Upper lobe of left lung (tissue), 6 donors: ENCODE results near the gene OSBPL10. TPM values are rescaled to one million over a fixed set of nuclear protein-coding genes. Genes with fewer than 3 reads are reported as not detected.

Source experiments
- ATAC-seq, 2 donors: fragments of 200-7000 bp; cut with Tn5 transposase; one replicate each; pipeline ENCODE4 v1.9.1; 2022; ENCODE audit warnings: mild to moderate bottlenecking in 2 of 2, moderate library complexity in 2 of 2; ENCODE audit not compliant: low FRiP score in 2 of 2
- DNase-seq, 2 donors: peaks; one replicate each; pipeline ENCODE4 v3.0.0-alpha.2; 2019 to 2020
- H3K27ac ChIP-seq, 4 donors: fragments of 200-600 bp; sonication (generic); one replicate each; pipeline ENCODE4 v1.5.1; 2016 to 2019
- H3K27me3 ChIP-seq, 4 donors: fragments of 200-600 bp; sonication (generic); one replicate each; pipeline ENCODE4 v1.5.1; 2017 to 2019
- H3K36me3 ChIP-seq, 4 donors: fragments of 200-600 bp; sonication (generic); one replicate each; pipeline ENCODE4 v1.5.1; 2016 to 2019
- H3K4me1 ChIP-seq, 4 donors: fragments of 200-600 bp; sonication (generic); one replicate each; pipeline ENCODE4 v1.5.1; 2018 to 2019
- H3K4me3 ChIP-seq, 4 donors: fragments of 200-600 bp; sonication (generic); one replicate each; pipeline ENCODE4 v1.5.1; 2017 to 2019; ENCODE audit warnings: mild to moderate bottlenecking in 2 of 4, moderate library complexity in 1 of 4
- H3K9me3 ChIP-seq, 4 donors: fragments of 200-600 bp; sonication (generic); one replicate each; pipeline ENCODE4 v1.5.1; 2018 to 2019
- CTCF ChIP-seq, 6 experiments: fragments of 450-650 bp in 4 of 6; fragments of 200-600 bp in 2 of 6; sonication (generic) in 2 of 6; IDR thresholded peaks; one replicate each; pipeline ENCODE4 v1.5.1; 2016 to 2019; ENCODE audit warnings: antibody characterized with exemption in 6 of 6
- EP300 ChIP-seq, 4 donors: sonication (generic); formaldehyde crosslinking; IDR thresholded peaks; one replicate each; pipeline ENCODE4 v1.5.1; 2017; ENCODE audit warnings: antibody characterized with exemption in 4 of 4, control low read depth in 2 of 4
- POLR2A ChIP-seq, 4 donors: fragments of 450-650 bp; IDR thresholded peaks; one replicate each; pipeline ENCODE4 v1.5.1; 2016 to 2017; ENCODE audit warnings: antibody characterized with exemption in 4 of 4, mild to moderate bottlenecking in 2 of 4
- POLR2AphosphoS5 ChIP-seq, 2 donors: sonication (generic); formaldehyde crosslinking; IDR thresholded peaks; one replicate each; pipeline ENCODE4 v1.5.1; 2017; ENCODE audit warnings: antibody characterized with exemption in 2 of 2
- WGBS, 2 donors: methylation state at CpG; one replicate each; pipeline ENCODE4 v1.1.5; 2017 to 2018; 5-methylcytosine and 5-hydroxymethylcytosine counted together
- total RNA-seq, 6 donors: library from RNA; depleted of rRNA in 4 of 6; stranded (reverse); fragments of >200 nt in 4 of 6; gene quantifications; one replicate each; pipeline versions ENCODE4 v1.1.0 to v1.2.1, GENCODE V29; 2016 to 2021
- donor health status: DM: no; HTN: no; CAD: no; lungs with moderate emphysema.
- donor health status: DM: no; HTN: yes; CAD: no; lungs with severe emphysema.

Gene OSBPL10
- total RNA-seq, 6 donors from 2014 or later: 13.6 to 73.9 (median 24.4) TPM

- Histone ChIP-seq H3K27me3 (no peaks in the 10 kb centered on the region), H3K4me1 (no peaks in the 10 kb centered on the region), H3K9me3 (no peaks in the 10 kb centered on the region), H3K4me3 (no peak overlapping the region), H3K36me3 (no peaks in the 10 kb centered on the region), H3K27ac (no peak overlapping the region)
- ATAC-seq: no peak
- 93 to 100% methylated on average over 4 of the region's 4 CpGs for WGBS, 2 donors
- TF ChIP-seq POLR2AphosphoS5 (IDR thresholded peaks at IDR 0.05) (no peak), EP300 (IDR thresholded peaks at IDR 0.05) (no peak), CTCF (IDR thresholded peaks at IDR 0.05) (no peak), POLR2A (IDR thresholded peaks at IDR 0.05) (no peak)
- no peak for DNase-seq
Measured at GRCh38 chr3:31798840-31799239, 182.2 kb downstream of the OSBPL10 start.

- no peaks in the 10 kb centered on the region for H3K9me3 ChIP-seq
- DNase-seq: no peak
- H3K36me3 ChIP-seq: no peaks in the 10 kb centered on the region
- H3K27me3 ChIP-seq: no peaks in the 10 kb centered on the region
- no peak overlapping the region for H3K4me3 ChIP-seq
- no peak for TF ChIP-seq EP300 (IDR thresholded peaks at IDR 0.05)
- no peak for TF ChIP-seq POLR2A (IDR thresholded peaks at IDR 0.05)
- no peak for TF ChIP-seq POLR2AphosphoS5 (IDR thresholded peaks at IDR 0.05)
- TF ChIP-seq CTCF (IDR thresholded peaks at IDR 0.05): no peak
- H3K27ac ChIP-seq: no peak overlapping the region
- WGBS, 2 donors: 95 to 97% methylated on average over 4 of the region's 4 CpGs
- no peak for ATAC-seq
- no peaks in the 10 kb centered on the region for H3K4me1 ChIP-seq
Measured at GRCh38 chr3:31793821-31794220, 187.2 kb downstream of the OSBPL10 start.

GRCh38 chr3:31791090-31791430 is 190.0 kb downstream of the OSBPL10 start:
- Histone ChIP-seq H3K9me3 (no peaks in the 10 kb centered on the region), H3K36me3 (no peaks in the 10 kb centered on the region), H3K4me1 (no peaks in the 10 kb centered on the region), H3K4me3 (no peak overlapping the region), H3K27ac (no peak overlapping the region), H3K27me3 (no peaks in the 10 kb centered on the region)
- 77 to 79% methylated on average over 2 of the region's 2 CpGs for WGBS, 2 donors
- DNase-seq (no peak), ATAC-seq (no peak)
- TF ChIP-seq POLR2A (IDR thresholded peaks at IDR 0.05) (no peak), POLR2AphosphoS5 (IDR thresholded peaks at IDR 0.05) (no peak), CTCF (IDR thresholded peaks at IDR 0.05) (no peak), EP300 (IDR thresholded peaks at IDR 0.05) (no peak)

GRCh38 chr3:31790193-31791089 is 190.6 kb downstream of the OSBPL10 start:
- no peak for DNase-seq
- H3K9me3 ChIP-seq: no peaks in the 10 kb centered on the region
- no peaks in the 10 kb centered on the region for H3K4me1 ChIP-seq
- TF ChIP-seq CTCF (IDR thresholded peaks at IDR 0.05) (no peak), POLR2AphosphoS5 (IDR thresholded peaks at IDR 0.05) (no peak), EP300 (IDR thresholded peaks at IDR 0.05) (no peak), POLR2A (IDR thresholded peaks at IDR 0.05) (no peak)
- no peak overlapping the region for H3K27ac ChIP-seq
- H3K36me3 ChIP-seq: no peaks in the 10 kb centered on the region
- no peak overlapping the region for H3K4me3 ChIP-seq
- no peaks in the 10 kb centered on the region for H3K27me3 ChIP-seq
- no peak for ATAC-seq
- 92 to 93% methylated on average over 7 of the region's 7 CpGs for WGBS, 2 donors

GRCh38 chr3:31789429-31789828 is 191.6 kb downstream of the OSBPL10 start:
- Histone ChIP-seq H3K36me3 (no peaks in the 10 kb centered on the region), H3K4me3 (no peak overlapping the region), H3K27ac (no peak overlapping the region), H3K4me1 (no peaks in the 10 kb centered on the region), H3K27me3 (no peaks in the 10 kb centered on the region), H3K9me3 (no peaks in the 10 kb centered on the region)
- DNase-seq (no peak), ATAC-seq (no peak)
- TF ChIP-seq POLR2A (IDR thresholded peaks at IDR 0.05) (no peak), POLR2AphosphoS5 (IDR thresholded peaks at IDR 0.05) (no peak), CTCF (IDR thresholded peaks at IDR 0.05) (no peak), EP300 (IDR thresholded peaks at IDR 0.05) (no peak)
- WGBS, 2 donors: 80 to 83% methylated on average over 5 of the region's 5 CpGs
